ENCODE results near the gene C19orf44. TPM values are rescaled to one million over a fixed set of nuclear protein-coding genes. Genes with fewer than 3 reads are reported as not detected.

C19orf44 gene
- total RNA-seq, 6 experiments from 2014 or later, result 2.9 to 4.7 (median 3.7) TPM

GRCh38 chr19:16520986-16521624, 24.9 kb downstream of the C19orf44 start:
- no peak overlapping the region for H3K4me3 Mint-ChIP-seq
- H3K4me1 Mint-ChIP-seq (ENCODE audit: low read depth), result no peaks in the 10 kb centered on the region
- H3K27ac Mint-ChIP-seq, result no peak overlapping the region
- DNase-seq, result no peak
- TF ChIP-seq CTCF (IDR thresholded peaks at IDR 0.05), result no peak
- peaks cover 3% of the 10 kb centered on the region for H3K27me3 Mint-ChIP-seq (ENCODE audit: insufficient read depth)
- H3K9me3 Mint-ChIP-seq, result no peaks in the 10 kb centered on the region
- H3K36me3 Mint-ChIP-seq (ENCODE audit: low read depth), result peaks cover 37% of the 10 kb centered on the region

- no peak for DNase-seq
- Mint-ChIP-seq H3K4me1 (ENCODE audit: low read depth) (no peaks in the 10 kb centered on the region), H3K27ac (no peak overlapping the region), H3K27me3 (ENCODE audit: insufficient read depth) (peaks cover 3% of the 10 kb centered on the region), H3K36me3 (ENCODE audit: low read depth) (peaks cover 37% of the 10 kb centered on the region), H3K9me3 (no peaks in the 10 kb centered on the region), H3K4me3 (no peak overlapping the region)
- no peak for TF ChIP-seq CTCF (IDR thresholded peaks at IDR 0.05)
Measured at GRCh38 chr19:16521715-16522289, 25.6 kb downstream of the C19orf44 start.

GRCh38 chr19:16522559-16523377, 26.6 kb downstream of the C19orf44 start:
- Mint-ChIP-seq H3K27ac (no peak overlapping the region), H3K4me1 (ENCODE audit: low read depth) (no peaks in the 10 kb centered on the region), H3K9me3 (no peaks in the 10 kb centered on the region), H3K36me3 (ENCODE audit: low read depth) (peaks cover 38% of the 10 kb centered on the region), H3K27me3 (ENCODE audit: insufficient read depth) (peaks cover 3% of the 10 kb centered on the region), H3K4me3 (no peak overlapping the region)
- TF ChIP-seq CTCF (IDR thresholded peaks at IDR 0.05), result no peak
- no peak for DNase-seq

DNA sequence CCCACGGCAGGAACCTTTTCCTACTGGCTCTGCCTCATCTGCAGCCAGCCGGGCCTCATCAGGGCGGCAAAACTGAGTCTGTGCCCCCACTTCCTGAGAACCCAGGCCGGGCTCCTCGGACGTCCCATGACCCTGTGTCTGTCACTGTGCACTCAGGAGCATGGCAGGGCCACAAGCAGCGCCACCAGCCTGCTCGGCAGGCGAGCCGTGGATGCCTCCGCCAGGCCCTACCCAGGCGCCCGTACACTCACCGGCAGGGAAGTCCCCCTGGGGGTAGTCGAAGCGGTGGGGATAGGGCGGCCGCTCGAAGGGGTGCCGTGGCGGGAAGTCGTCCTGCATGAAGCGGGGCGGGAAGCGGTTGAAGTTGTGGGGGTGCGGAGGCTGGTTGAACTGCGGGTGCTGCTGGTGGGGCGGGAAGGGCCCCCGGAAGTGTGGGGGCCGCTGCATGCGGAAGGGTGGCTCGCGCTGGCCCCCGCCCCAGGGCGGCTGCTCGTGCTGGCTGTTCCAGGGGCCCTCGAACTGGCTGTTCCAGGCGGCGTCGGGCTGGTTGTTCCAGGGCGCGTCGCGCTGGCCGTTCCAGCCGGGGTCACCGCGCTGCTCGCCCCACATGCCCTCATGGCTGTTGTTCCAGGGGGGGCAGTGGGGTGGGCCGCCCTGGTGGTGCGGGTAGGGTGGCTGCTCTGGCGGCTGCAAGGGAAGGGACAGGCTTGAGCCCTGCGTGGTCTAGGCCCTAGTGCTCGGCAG, 29.0 kb downstream of the C19orf44 start:
- no peak for DNase-seq
- no peaks in the 10 kb centered on the region; the same call in 1 of the 2 replicates for H3K27me3 Mint-ChIP-seq (ENCODE audit: insufficient read depth)
- no peaks in the 10 kb centered on the region for H3K4me1 Mint-ChIP-seq (ENCODE audit: low read depth)
- TF ChIP-seq CTCF (IDR thresholded peaks at IDR 0.05), result no peak
- H3K27ac Mint-ChIP-seq, result no peak overlapping the region
- H3K4me3 Mint-ChIP-seq, result no peak overlapping the region
- no peaks in the 10 kb centered on the region for H3K9me3 Mint-ChIP-seq
- H3K36me3 Mint-ChIP-seq (ENCODE audit: low read depth), result peaks cover 21% of the 10 kb centered on the region

DNA sequence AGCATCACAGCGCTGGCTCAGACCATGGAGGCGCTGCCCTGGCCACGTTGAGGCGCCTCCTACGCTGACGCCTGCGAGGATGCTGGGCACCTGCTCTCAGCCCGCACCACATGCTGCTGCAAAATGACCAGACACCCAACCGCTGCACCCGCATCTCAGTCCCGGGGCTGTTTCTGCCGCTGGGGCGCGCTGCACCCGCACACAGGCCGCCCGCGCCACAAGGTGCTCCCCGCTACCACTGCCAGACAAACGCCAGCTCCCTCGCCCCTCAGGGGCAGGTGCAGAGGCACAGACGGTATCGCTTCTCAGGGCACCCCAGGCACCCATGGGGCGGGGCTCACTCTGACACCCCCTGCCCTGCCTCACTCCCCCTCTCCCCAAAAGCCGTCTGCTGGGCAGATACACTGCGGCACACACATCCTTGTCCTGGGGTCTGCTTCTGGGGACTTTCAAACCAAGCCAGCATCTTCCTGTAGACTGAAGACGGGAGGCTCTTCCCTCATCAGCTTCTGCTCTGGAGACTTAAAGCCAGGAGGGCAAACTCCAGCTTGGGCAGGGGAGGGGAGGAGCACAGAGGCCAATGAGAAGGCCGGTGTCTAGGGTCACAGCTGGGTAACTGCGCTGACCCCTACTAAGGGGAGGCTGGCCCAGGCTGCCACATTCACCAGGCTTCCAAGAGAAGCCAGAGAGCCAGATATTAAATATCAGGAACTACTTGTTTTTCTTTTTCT, 29.7 kb downstream of the C19orf44 start:
- Mint-ChIP-seq H3K4me3 (no peak overlapping the region), H3K4me1 (ENCODE audit: low read depth) (no peaks in the 10 kb centered on the region), H3K27ac (no peak overlapping the region), H3K36me3 (ENCODE audit: low read depth) (peaks cover 19% of the 10 kb centered on the region), H3K9me3 (no peaks in the 10 kb centered on the region), H3K27me3 (ENCODE audit: insufficient read depth) (no peaks in the 10 kb centered on the region)
- TF ChIP-seq CTCF (IDR thresholded peaks at IDR 0.05), result no peak
- no peak for DNase-seq
